Measurements from ENCODE around the gene ZNF133. TPM values are rescaled to one million over a fixed set of nuclear protein-coding genes. Genes with fewer than 3 reads are reported as not detected.

Gene ZNF133
- total RNA-seq, 1 experiment from 2014 or later: 18.1 TPM

- DNase-seq (ENCODE audit: low spot score): no peak
These were observed 73.4 kb downstream of the ZNF133 start for GRCh38 chr20:18361678-18362077.

- no peak for DNase-seq (ENCODE audit: low spot score)
These were observed 74.6 kb downstream of the ZNF133 start for GRCh38 chr20:18362916-18363315.

DNA sequence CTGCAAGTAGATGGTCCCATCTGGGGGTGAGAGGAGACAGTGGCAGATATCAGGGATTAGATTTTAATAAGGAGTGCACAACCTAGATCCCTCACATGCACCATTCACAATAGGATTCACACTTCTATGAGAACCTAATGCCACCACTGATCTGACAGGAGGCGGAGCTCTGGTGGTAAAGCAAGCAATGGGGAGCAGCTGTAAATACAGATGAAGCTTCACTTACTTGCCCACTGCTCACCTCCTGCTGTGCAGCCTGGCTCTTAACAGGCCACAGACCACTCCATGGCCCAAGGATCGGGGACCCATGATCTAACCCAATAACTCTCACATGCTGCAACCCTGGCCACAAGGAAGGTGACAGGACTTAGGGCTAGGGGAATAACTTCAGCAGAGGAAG is 75.4 kb downstream of the ZNF133 start:
- no peak for DNase-seq (ENCODE audit: low spot score)

DNA sequence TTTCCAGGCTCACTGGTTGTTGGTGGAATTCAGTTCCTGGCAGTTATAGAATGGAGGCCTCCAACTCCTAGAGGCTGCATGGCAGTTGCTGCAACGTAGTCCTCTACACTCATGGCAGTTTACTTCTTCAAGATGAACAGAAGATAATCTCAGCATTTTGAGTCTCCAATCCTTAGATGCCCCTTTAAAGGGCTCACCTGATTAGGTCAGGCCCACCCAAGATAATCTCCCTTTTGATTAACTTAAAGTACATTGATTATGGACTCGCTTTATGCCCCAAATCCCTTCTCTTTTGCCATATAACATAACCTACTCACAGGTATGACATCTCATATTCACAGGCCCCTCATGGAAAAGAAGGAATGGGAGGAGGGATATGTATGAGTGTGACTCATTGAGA is 76.4 kb downstream of the ZNF133 start:
- DNase-seq (ENCODE audit: low spot score): no peak

Other genes starting within 250 kb of the ZNF133 start
- not detected in 2 replicates for gene OVOL2, start 230.6 kb upstream of the ZNF133 start, total RNA-seq (2014; rRNA removed; shearing (Covaris generic))
- 26.3 and 29.9 TPM in 2 replicates for gene KAT14, start 150.7 kb upstream of the ZNF133 start, total RNA-seq (2014; rRNA removed; shearing (Covaris generic))
- gene PET117, start 150.7 kb upstream of the ZNF133 start, total RNA-seq (2014; rRNA removed; shearing (Covaris generic)): 43.0 and 43.5 TPM in 2 replicates
- 1.7 and 2.9 TPM in 2 replicates for gene DZANK1, start 178.5 kb downstream of the ZNF133 start, total RNA-seq (2014; rRNA removed; shearing (Covaris generic))
- 20.3 and 27.0 TPM in 2 replicates for gene POLR3F, start 178.9 kb downstream of the ZNF133 start, total RNA-seq (2014; rRNA removed; shearing (Covaris generic))
- 47.6 and 57.2 TPM in 2 replicates for gene RBBP9, start 208.7 kb downstream of the ZNF133 start, total RNA-seq (2014; rRNA removed; shearing (Covaris generic))
- gene SEC23B, start 219.4 kb downstream of the ZNF133 start, total RNA-seq (2014; rRNA removed; shearing (Covaris generic)): 97.0 and 100 TPM in 2 replicates

Data from A172 (cell line).